Measurements from ENCODE around the gene PTPN4. TPM values are rescaled to one million over a fixed set of nuclear protein-coding genes. Genes with fewer than 3 reads are reported as not detected.

PTPN4 gene
- total and polyA plus RNA-seq, 2 donors (not counting 3 experiments of a cell fraction or from before 2014, with no cell fraction given), result 6.8 to 29.6 TPM

- Histone ChIP-seq H3K27me3 (ENCODE audit: control insufficient read depth in 2 of 2, insufficient read depth in 2 of 2, low read length in 2 of 2) (no peaks in the 10 kb centered on the region), H3K4me2 (ENCODE audit: insufficient read depth, low read length) (no peak overlapping the region), H3K9me1 (replicated peaks; ENCODE audit: control insufficient read depth, extremely low read depth, insufficient read depth, low read length) (no peaks in the 10 kb centered on the region), H3K4me1 (ENCODE audit: control insufficient read depth, extremely low read depth, insufficient read depth, low read length) (peaks cover 12% of the 10 kb centered on the region), H3K27ac (ENCODE audit: insufficient read depth, low read depth, low read length) (no peak overlapping the region), H3K4me3 (replicated peaks in 1 of 3; ENCODE audit: insufficient read depth in 1 of 3, low read depth in 1 of 3, low read length in 3 of 3) (no peak overlapping the region), H4K20me1 (replicated peaks; ENCODE audit: control insufficient read depth, extremely low read depth, insufficient read depth, low read length) (no peaks in the 10 kb centered on the region), H2AFZ (ENCODE audit: low read depth, low read length) (peak overlapping the region; percentile 41), H3K79me2 (ENCODE audit: control insufficient read depth, insufficient read depth, low read length) (peaks cover 10% of the 10 kb centered on the region), H3K36me3 (ENCODE audit: control insufficient read depth in 2 of 2, extremely low read depth in 1 of 2, insufficient read depth in 2 of 2, low read length in 2 of 2) (no peaks in the 10 kb centered on the region), H3K9ac (replicated peaks; ENCODE audit: extremely low read depth, insufficient read depth, low read length) (no peak overlapping the region), H3K9me3 (replicated peaks; ENCODE audit: control insufficient read depth, insufficient read depth, low read length) (no peaks in the 10 kb centered on the region)
- TF ChIP-seq CTCF (IDR thresholded peaks at IDR 0.05; ENCODE audit: extremely low read depth in 1 of 2, insufficient read depth in 1 of 2, low read depth in 1 of 2, low read length in 2 of 2), result no peak
- peak; percentile 53 for TF ChIP-seq FOS (IDR thresholded peaks at IDR 0.05; ENCODE audit: borderline replicate concordance, insufficient read depth, low read length)
- ChIA-PET CTCF (interaction anchor here (0.9 to 5.1 kb wide), 6 partner anchors 10 to 418 kb away, joined by 3 to 186 read pairs (median 3); no protein-coding TSS in a partner anchor), POLR2A (no interaction called here)
- intact Hi-C loops (cut with micrococcal nuclease), result loop anchor here (5.0 kb wide), 1 partner anchor 555 kb away; no protein-coding TSS in a partner anchor
- no TSS peak for BruUV-seq (replicated peaks)
- dilution Hi-C loops (cut with MboI; ENCODE audit: extremely low pct_ligation_motif_present, low sequenced_read_pairs), result no loop called here
- DNase-seq (ENCODE audit: low read depth, low spot score), result peak; percentile 86
- no peak for FAIRE-seq
Measured at GRCh38 chr2:119756837-119757236, 2.9 kb upstream of the PTPN4 start.

- BruUV-seq (replicated peaks), result TSS peak; percentile 19
- no peaks in the 10 kb centered on the region for H3K9me1 ChIP-seq (replicated peaks; ENCODE audit: control insufficient read depth, extremely low read depth, insufficient read depth, low read length)
- ChIA-PET CTCF (interaction anchor here (0.7 to 2.3 kb wide), 5 partner anchors 11 to 64 kb away, joined by 3 to 18 read pairs (median 6); no protein-coding TSS in a partner anchor), POLR2A (interaction anchor here (1.0 kb wide), 1 partner anchor 62 kb away, joined by 4 read pairs; no protein-coding TSS in a partner anchor)
- H2AFZ ChIP-seq (ENCODE audit: low read depth, low read length), result peak overlapping the region; percentile 52
- H3K4me1 ChIP-seq (ENCODE audit: control insufficient read depth, extremely low read depth, insufficient read depth, low read length), result peaks cover 19% of the 10 kb centered on the region
- H3K36me3 ChIP-seq (ENCODE audit: control insufficient read depth in 2 of 2, extremely low read depth in 1 of 2, insufficient read depth in 2 of 2, low read length in 2 of 2), result no peaks in the 10 kb centered on the region
- intact Hi-C loops (cut with micrococcal nuclease) (loop anchor here (1.0 to 5.0 kb wide), 5 partner anchors 49 to 553 kb away; partner anchors contain the start of gene EPB41L5), dilution Hi-C loops (cut with MboI; ENCODE audit: extremely low pct_ligation_motif_present, low sequenced_read_pairs) (no loop called here)
- H3K27me3 ChIP-seq (ENCODE audit: control insufficient read depth in 2 of 2, insufficient read depth in 2 of 2, low read length in 2 of 2), result no peaks in the 10 kb centered on the region
- FAIRE-seq, result no peak
- H4K20me1 ChIP-seq (replicated peaks; ENCODE audit: control insufficient read depth, extremely low read depth, insufficient read depth, low read length), result no peaks in the 10 kb centered on the region
- no peak overlapping the region for H3K27ac ChIP-seq (ENCODE audit: insufficient read depth, low read depth, low read length)
- no peak for DNase-seq (ENCODE audit: low read depth, low spot score)
- H3K4me3 ChIP-seq (replicated peaks in 1 of 3; ENCODE audit: insufficient read depth in 1 of 3, low read depth in 1 of 3, low read length in 3 of 3), result peak overlapping the region in 2 of 3 experiments; percentile 55 to 98
- H3K79me2 ChIP-seq (ENCODE audit: control insufficient read depth, insufficient read depth, low read length), result peaks cover 21% of the 10 kb centered on the region
- peak overlapping the region; percentile 35 for H3K4me2 ChIP-seq (ENCODE audit: insufficient read depth, low read length)
- peak overlapping the region; percentile 0 for H3K9ac ChIP-seq (replicated peaks; ENCODE audit: extremely low read depth, insufficient read depth, low read length)
- no peaks in the 10 kb centered on the region for H3K9me3 ChIP-seq (replicated peaks; ENCODE audit: control insufficient read depth, insufficient read depth, low read length)
- TF ChIP-seq MYC (IDR thresholded peaks at IDR 0.05; ENCODE audit: low read depth, low read length) (no peak), POLR2AphosphoS5 (IDR thresholded peaks at IDR 0.05; ENCODE audit: insufficient read depth, low read depth, low read length) (no peak), MAX (IDR thresholded peaks at IDR 0.05; ENCODE audit: insufficient read depth, insufficient read length) (no peak)
Measured at GRCh38 chr2:119758881-119759450, 756 bp upstream of the PTPN4 start.
